Endodermal cell (in vitro differentiated cells): Measurements from ENCODE around the gene ASAP3. TPM values are rescaled to one million over a fixed set of nuclear protein-coding genes. Genes with fewer than 3 reads are reported as not detected.

Source experiments
- DNase-seq: peaks from one replicate; pipeline ENCODE4 v3.0.0-alpha.2; 2017
- H3K27ac ChIP-seq: 2 replicates; pipeline ENCODE4 v1.5.1; 2013; ENCODE audit warnings: mild to moderate bottlenecking, low read depth, low read length, moderate library complexity
- H3K27me3 ChIP-seq: 2 replicates; pipeline ENCODE4 v1.6.1; 2013; ENCODE audit warnings: mild to moderate bottlenecking, low read length, moderate library complexity; ENCODE audit not compliant: insufficient read depth, control insufficient read depth, poor library complexity, severe bottlenecking
- H3K36me3 ChIP-seq: 2 replicates; pipeline ENCODE4 v1.7.0; 2013; ENCODE audit warnings: mild to moderate bottlenecking, low read length, moderate library complexity; ENCODE audit not compliant: control insufficient read depth, insufficient read depth
- H3K4me1 ChIP-seq: one replicate; pipeline ENCODE4 v1.7.0; 2013; ENCODE audit warnings: low read length; ENCODE audit not compliant: control insufficient read depth, insufficient read depth
- H3K4me3 ChIP-seq: 2 replicates; pipeline ENCODE4 v1.5.1; 2013; ENCODE audit warnings: mild to moderate bottlenecking, low read length, moderate library complexity
- H3K9ac ChIP-seq: 2 replicates; pipeline ENCODE4 v1.6.1; 2013; ENCODE audit warnings: mild to moderate bottlenecking, low read length, moderate library complexity; ENCODE audit not compliant: poor library complexity, severe bottlenecking; ENCODE audit errors: extremely low read depth
- H3K9me3 ChIP-seq: 2 replicates; pipeline ENCODE4 v1.6.1; 2013; ENCODE audit warnings: mild to moderate bottlenecking, low read length, moderate library complexity; ENCODE audit not compliant: control insufficient read depth
- H3K27ac Mint-ChIP-seq: 2 replicates; pipeline ENCODE4 v1.8.0; 2020; ENCODE audit warnings: mixed read lengths
- H3K27me3 Mint-ChIP-seq: 2 replicates; pipeline ENCODE4 v1.8.0; 2021; ENCODE audit warnings: mild to moderate bottlenecking, mixed read lengths; ENCODE audit not compliant: insufficient read depth
- H3K36me3 Mint-ChIP-seq: 2 replicates; pipeline ENCODE4 v1.8.0; 2020; ENCODE audit warnings: low read depth, mixed read lengths
- H3K4me1 Mint-ChIP-seq: 2 replicates; pipeline ENCODE4 v1.8.0; 2020; ENCODE audit warnings: mixed read lengths
- H3K4me3 Mint-ChIP-seq: 2 replicates; pipeline ENCODE4 v1.8.0; 2020; ENCODE audit warnings: mild to moderate bottlenecking, moderate library complexity, mixed read lengths
- H3K9me3 Mint-ChIP-seq: 2 replicates; pipeline ENCODE4 v1.8.0; 2020; ENCODE audit warnings: mild to moderate bottlenecking, mixed read lengths
- CTCF ChIP-seq: fragments of 200-600 bp; sonication (generic); conservative IDR thresholded peaks from 2 replicates; pipeline ENCODE4 v1.5.0; 2021; ENCODE audit warnings: antibody characterized with exemption, mild to moderate bottlenecking
- WGBS, 2 experiments: methylation state at CpG; one replicate each; pipeline versions ENCODE4 v1.1.5 to v1.1.7; 2013; ENCODE audit warnings: missing lambda C conversion rate in 2 of 2, mixed read lengths in 1 of 2; ENCODE audit not compliant: insufficient coverage in 1 of 2, insufficient read length in 1 of 2; 5-methylcytosine and 5-hydroxymethylcytosine counted together
- total RNA-seq, 2 donors: library from RNA; stranded (reverse); fragmentation: NEBNext Ultra II Directional in 1 of 2; extraction: Animal tissue kit (Norgen Biotek cat#: 25700) in 1 of 2; gene quantifications; 2 replicates in 1 of 2; 3 replicates in 1 of 2; pipeline ENCODE4 v1.2.1, GENCODE V29; 2021

ASAP3 gene
- total RNA-seq, 2 donors from 2014 or later = 78.7 to 91.0 TPM

GRCh38 chr1:23453455-23454000, 30.5 kb downstream of the ASAP3 start:
- no peaks in the 10 kb centered on the region for H3K4me1 ChIP-seq
- no peak overlapping the region for H3K4me3 Mint-ChIP-seq
- no peaks in the 10 kb centered on the region for H3K9me3 Mint-ChIP-seq
- WGBS, 2 experiments = 81 to 97% methylated on average over 3 of the region's 3 CpGs
- no peak for DNase-seq
- H3K4me1 Mint-ChIP-seq = no peaks in the 10 kb centered on the region
- H3K27me3 ChIP-seq = no peaks in the 10 kb centered on the region
- H3K9ac ChIP-seq = no peak overlapping the region
- H3K36me3 Mint-ChIP-seq = peaks cover 53% of the 10 kb centered on the region
- no peaks in the 10 kb centered on the region for H3K27me3 Mint-ChIP-seq
- no peak overlapping the region for H3K27ac ChIP-seq
- no peak overlapping the region for H3K4me3 ChIP-seq
- H3K9me3 ChIP-seq = no peaks in the 10 kb centered on the region
- H3K36me3 ChIP-seq = peaks cover 59% of the 10 kb centered on the region
- no peak for TF ChIP-seq CTCF
- no peak overlapping the region for H3K27ac Mint-ChIP-seq

DNA sequence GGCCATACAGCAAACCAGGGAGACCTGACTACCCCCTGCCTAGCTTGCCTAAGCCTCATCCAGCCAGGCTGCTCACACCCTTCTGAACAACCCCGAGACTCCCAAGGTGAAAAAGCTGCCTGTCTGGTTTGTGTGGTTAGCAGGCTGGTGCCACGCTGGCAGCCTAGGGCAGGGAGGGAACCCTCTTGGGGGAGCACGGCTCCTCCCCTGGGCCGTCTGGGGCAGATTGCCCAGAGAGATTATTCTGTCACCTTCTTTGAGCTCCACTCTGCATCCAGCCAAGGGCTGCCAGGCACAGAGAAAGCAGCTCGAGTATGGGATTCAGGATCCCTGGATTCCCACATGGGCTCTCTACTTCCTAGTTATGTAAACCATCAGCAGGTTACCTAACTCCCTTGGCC, 32.0 kb downstream of the ASAP3 start:
- no peak overlapping the region for H3K9ac ChIP-seq
- DNase-seq = no peak

DNA sequence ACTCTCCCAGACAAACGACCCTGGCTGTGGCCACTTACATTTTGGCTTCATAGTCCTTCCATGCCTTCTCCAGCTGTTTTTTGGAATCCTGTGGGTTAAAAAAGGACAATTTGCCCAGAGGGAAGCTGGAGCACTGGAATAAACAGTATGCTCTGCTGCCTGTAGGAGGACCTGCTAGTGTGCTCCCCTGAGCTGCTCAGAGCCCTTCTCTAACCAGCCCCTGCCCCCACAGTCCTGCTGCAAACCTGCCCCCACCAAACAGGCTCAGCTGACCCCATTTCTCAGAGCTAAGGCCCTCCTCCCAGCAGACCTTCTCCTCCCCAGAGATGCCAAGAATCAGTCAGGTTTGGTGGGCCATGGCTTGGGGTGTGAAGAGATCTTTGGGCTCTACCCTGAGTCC, 32.5 kb downstream of the ASAP3 start:
- 79% methylated on average over 1 of the region's 1 CpG; no CpG with 5 or more reads in 1 of the 2 experiments for WGBS, 2 experiments
- Histone ChIP-seq H3K4me3 (no peak overlapping the region), H3K27ac (peak overlapping the region; percentile 7), H3K36me3 (peaks cover 61% of the 10 kb centered on the region), H3K9me3 (no peaks in the 10 kb centered on the region), H3K27me3 (no peaks in the 10 kb centered on the region), H3K4me1 (no peaks in the 10 kb centered on the region), H3K9ac (no peak overlapping the region)
- peaks cover 49% of the 10 kb centered on the region for H3K36me3 Mint-ChIP-seq
- no peak for TF ChIP-seq CTCF
- no peak for DNase-seq
- H3K4me1 Mint-ChIP-seq = no peaks in the 10 kb centered on the region
- H3K4me3 Mint-ChIP-seq = no peak overlapping the region
- no peaks in the 10 kb centered on the region for H3K27me3 Mint-ChIP-seq
- H3K27ac Mint-ChIP-seq = peak overlapping the region; percentile 55
- H3K9me3 Mint-ChIP-seq = no peaks in the 10 kb centered on the region

More for the DNA sequence above, 32.0 kb downstream of the ASAP3 start:
- H3K9me3 Mint-ChIP-seq = no peaks in the 10 kb centered on the region
- no peaks in the 10 kb centered on the region for H3K27me3 Mint-ChIP-seq
- no peaks in the 10 kb centered on the region for H3K9me3 ChIP-seq
- H3K4me3 Mint-ChIP-seq = no peak overlapping the region
- H3K4me1 ChIP-seq = no peaks in the 10 kb centered on the region
- H3K36me3 ChIP-seq = peaks cover 63% of the 10 kb centered on the region
- H3K36me3 Mint-ChIP-seq = peaks cover 49% of the 10 kb centered on the region
- peak overlapping the region; percentile 55 for H3K27ac Mint-ChIP-seq
- H3K4me1 Mint-ChIP-seq = no peaks in the 10 kb centered on the region
- WGBS, 2 experiments = 88 to 94% methylated on average over 5 of the region's 5 CpGs
- no peaks in the 10 kb centered on the region for H3K27me3 ChIP-seq
- H3K4me3 ChIP-seq = no peak overlapping the region
- H3K27ac ChIP-seq = no peak overlapping the region
- TF ChIP-seq CTCF = no peak
